Stimulated activated CD8-positive, alpha-beta memory T cell treated with anti-CD3 and anti-CD28 coated beads, Interleukin-7, amount 100 ng/mL, for 48 hours (primary cell): ENCODE data around the gene CDYL2.
"Not testable (repeated sequence)": the region's sequence is repeated elsewhere in the genome, so short reads cannot be mapped to it uniquely, and the experiment has no call there.

Experiments
- DNase-seq, 2 donors: peaks; one replicate each; pipeline ENCODE4 v3.0.0-alpha.2; 2020; ENCODE audit warnings: low read depth in 1 of 2; ENCODE audit errors: extremely low read depth in 1 of 2

The CDYL2 gene

DNA sequence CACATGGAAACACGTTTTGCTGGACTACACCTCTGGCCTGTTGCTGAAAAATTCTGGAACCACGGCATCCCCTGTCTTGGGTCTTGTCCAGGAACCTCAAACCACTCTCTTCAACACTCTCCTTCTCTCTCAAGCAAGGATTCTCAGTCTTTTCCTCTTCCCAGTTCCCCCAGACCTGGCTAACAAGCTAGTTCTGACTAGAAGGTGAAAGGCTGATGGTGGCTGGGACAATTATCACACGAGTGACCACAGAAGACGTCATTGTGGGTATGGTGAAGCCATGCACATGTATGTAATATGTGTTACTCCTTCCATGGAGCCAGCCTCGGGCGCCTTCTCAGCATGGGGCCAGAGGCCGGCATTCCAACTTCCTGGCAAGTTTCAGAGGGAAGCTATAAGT, 123.0 kb downstream of the CDYL2 start:
- DNase-seq: no peak

DNA sequence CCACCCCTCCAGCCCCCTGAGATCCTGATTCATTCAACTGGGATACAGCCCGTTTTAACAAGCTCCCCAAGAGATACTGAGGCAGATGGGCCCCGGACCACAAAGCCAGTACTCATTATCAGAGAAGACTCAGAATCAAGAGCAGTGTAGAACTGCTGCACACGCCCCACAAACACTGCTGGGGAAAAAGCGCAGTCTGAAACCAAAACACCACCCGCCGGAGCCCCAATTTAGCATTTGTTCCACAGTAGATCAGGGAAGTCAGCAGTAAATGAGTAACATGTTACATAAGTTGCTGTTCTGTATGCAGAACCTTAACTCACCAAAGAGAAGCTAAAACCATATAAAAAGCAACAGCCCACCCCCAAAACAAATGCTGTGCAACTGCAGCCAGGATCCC, 123.6 kb downstream of the CDYL2 start:
- DNase-seq: no peak

DNA sequence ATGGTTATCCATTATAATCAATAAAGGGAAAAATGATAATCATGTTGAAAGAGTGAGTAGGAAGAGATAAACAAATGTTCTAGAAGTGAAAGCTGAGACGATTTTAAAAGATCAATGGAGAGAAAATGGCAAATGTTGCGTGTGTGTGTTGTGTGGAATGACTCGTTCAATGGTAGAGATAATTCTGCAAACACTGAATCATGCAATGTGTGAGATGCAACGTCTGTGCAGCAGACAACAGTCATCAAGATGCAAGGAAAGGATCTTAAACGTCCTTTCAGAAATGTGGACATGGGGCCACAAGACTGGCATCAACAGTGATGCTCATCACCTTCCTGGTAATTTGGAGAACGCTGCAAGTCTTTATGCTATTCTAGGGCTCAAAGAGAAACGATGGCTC, 124.4 kb downstream of the CDYL2 start:
- DNase-seq: no peak

DNA sequence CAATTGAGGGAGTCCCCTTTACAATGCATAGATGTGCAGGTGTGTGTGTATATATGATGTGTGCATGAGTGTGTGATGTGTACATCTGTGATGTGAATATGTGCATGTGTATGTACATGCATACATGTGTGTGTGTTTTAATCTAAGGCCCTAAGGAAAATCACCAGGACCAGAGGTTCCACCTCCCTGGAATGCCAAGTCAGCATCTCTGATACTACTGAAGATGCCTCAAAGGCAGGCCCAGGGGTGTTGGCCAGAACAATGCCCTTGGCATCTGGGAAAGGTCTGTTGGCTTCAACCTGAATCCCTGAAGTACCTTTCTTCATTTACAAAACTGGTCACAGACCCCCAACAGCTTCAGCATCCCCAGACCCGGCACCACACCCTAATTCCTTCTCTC, 129.5 kb downstream of the CDYL2 start:
- DNase-seq: no peak

DNA sequence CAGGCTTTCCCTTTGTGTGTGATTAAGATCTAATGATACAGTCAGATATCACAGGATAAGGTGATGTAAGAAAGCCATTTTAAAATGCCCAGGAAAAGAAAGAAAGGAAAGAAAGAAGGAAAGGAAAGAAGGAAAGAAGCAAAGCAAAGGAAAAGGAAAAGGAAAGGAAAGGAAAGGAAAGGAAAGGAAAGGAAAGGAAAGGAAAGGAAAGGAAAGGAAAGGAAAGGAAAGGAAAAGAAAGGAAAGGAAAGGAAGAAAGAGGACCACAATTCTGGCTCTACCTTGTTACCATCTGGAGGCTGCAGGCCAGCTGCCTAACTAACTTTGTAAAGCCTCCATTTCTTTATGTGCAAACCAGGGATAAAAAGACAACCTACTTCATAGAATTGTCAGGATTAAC, 132.0 kb downstream of the CDYL2 start:
- no peak for DNase-seq

DNA sequence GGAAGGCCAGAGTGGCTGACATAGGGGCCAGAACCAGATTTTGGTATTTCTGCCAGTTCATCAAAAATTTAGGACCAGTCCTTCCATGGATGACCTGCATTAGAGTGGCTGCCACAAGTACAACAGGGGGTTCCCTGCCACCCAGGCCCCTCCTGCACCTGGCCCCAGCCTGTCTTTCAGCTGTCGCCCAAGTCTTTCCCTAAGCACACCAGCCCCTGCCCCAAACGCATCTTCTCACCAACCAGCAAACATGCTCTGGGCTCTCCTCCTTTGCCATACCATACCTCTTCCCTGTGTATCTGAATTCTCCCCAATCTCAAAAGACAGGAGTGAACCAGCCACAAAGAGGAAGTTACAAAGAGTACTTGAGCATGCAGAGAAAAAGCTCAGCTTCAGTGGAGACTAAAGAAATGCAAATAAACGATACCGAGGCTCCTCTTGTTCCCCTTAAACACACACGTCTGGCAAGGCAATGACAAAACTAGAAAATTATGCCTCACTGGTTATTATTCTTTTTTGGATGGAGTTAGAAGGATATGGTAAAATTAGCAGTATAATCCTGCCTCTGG, 133.0 kb downstream of the CDYL2 start:
- DNase-seq: no peak

DNA sequence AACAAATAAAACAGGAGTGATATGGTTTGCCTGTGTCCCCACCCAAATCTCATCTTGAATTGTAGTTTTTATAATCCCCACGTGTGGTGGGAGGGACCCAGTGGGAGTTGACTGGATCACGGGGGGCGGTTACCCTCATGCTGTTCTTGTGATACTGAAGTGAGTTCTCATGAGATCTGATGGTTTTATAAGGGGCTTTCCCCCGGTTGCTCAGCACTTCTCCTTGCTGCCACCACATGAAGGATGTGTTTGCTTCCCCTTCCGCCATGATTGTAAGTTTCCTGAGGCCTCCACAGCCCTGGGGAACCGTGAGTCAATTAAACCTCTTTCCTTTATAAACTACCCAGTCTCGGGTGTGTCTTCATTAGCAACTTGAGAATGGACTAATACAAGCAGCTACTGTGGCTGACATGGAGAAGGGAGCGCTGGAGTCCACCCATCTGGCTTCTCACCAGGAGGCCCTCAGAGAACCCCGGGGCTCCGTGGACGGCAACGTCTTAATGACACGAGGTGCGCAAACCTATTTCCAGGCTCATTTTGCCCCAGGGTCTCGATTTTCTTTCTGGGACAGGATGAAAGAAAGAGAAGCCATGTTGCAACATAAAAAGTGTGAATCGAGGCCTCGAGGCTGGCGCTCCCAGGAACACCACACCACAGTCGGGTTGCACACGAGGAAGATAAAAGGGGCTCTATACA, 134.1 kb downstream of the CDYL2 start:
- peak in 1 of 2 donors; percentile 29 for DNase-seq

DNA sequence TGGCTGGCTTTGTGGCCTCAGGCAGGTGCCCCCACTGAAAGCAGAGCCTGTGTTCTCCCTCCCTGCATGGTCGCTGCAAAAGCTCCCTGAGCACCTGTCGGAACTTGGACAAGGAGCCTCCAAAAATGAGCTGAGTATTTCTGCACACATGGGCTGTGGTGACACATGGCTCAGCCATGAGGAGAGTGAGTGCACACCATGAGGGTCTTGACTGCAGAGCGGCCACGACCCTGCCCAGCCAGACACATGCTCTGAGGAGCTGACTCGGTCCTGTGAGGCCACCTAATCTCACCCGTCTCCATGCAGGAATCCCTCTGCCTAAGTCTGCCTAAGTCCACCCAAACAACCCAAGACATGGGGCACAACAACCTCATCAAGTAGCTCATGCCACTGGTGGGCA, 134.7 kb downstream of the CDYL2 start:
- DNase-seq: no peak

DNA sequence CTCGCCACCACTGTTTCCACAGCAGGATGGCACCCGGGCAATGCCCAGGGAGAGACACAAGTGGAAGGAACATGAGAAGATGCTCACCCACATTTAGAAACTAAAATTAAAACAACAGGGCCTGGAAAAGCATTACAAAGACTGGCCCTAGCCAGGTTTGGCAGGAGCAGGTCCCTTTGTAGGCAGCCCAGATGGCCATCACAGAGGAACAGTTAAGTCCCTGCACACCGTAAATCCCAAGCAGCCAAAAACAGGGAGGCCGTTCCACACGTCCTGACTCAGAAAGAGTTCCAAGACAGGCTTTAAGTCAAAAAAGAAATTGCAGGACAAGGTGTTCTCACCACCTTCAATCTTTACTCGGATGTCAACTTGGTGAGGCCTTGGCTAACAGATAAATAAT, 136.5 kb downstream of the CDYL2 start:
- no peak for DNase-seq

DNA sequence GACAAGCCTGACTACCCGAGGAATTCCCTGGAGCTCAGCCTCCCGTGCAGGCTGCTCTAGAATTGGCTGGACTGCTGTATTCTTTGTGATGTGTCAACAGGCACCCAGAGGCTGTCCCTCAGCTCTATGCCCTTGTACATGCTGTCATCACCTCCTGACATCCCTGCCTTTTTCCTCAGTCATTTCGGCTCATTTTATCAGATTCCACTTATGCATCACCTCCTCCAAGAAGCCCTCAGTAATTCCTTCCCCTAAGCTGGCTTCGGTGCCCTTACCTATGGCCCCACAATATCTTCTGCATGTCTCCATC, 137.2 kb downstream of the CDYL2 start:
- no peak for DNase-seq

DNA sequence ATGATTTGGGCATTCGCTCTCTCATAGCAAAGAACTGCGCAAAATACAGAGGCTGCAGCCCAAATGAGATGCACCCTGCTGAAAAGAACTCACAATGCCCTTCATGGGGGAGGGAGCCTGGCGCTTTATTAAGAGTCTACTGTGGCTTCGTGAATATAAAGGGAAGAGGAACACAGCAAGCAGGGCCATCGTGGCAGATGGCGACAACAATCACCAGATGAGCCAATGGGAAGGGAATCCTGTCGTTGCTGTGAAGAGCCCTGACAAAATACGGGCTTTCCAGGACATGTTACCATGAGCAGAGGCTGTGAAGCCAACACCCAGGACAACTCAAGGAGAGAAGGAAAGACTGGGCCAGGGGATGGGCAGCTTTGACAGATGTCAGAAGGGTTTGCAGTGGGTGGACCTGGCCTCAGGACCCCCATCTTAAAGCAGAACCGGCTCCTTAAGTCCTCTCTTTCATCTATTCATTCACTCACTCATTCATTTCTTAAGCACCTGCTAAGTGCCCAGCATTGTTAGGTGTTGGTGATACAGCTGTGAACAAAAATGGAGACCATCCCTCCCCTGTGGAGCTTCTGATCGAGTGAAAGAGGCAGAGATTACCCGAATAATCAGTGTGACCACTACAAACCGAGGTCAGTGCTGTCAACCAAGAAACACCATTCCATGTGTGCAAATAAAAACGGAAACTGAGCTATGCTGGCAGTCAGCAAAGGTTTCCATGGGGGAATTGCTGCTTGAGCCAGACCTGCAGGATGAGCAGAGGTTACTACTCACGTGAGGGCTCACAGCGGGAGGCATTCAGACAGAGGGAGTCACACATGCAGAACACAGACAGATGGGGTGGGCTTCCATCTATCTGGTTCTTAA, 137.8 kb downstream of the CDYL2 start:
- no peak for DNase-seq

DNA sequence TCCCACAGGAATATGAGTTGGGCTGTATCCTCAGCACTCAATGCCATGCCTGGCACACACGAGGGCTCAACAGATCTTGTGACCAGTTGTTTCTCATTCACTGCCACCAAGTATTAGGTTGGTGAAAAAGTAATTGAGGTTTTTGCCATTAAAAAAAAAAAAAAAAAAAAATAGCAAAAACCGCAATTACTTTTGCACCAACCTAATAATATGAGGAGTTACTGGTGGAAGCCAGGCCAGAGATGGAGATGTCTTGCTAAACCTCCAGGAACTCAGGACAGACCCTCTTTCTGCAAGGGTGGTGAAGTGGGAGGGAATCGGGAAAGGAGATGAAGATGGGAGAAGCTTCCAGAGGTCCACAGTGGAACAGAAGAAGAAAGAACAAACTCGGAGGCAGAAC, 139.0 kb downstream of the CDYL2 start:
- no peak for DNase-seq

DNA sequence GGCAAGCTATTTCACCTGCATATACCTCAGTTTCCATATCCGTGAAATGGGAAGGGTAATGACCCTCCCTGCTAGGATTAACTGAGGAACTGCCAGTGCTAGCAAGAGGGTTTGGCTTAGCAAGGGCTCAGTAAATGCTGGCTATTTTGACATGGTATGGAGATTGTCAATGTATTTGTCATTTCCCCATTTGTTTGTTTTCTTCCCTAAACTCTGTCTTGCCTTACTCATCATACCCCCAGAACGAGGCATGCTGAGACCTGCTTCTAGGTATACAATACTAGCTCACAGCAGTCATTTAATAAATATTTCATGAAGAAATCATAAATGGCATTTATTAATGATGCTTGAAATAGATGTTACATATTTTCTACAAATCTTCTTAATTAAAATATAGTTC, 139.6 kb downstream of the CDYL2 start:
- no peak for DNase-seq

DNA sequence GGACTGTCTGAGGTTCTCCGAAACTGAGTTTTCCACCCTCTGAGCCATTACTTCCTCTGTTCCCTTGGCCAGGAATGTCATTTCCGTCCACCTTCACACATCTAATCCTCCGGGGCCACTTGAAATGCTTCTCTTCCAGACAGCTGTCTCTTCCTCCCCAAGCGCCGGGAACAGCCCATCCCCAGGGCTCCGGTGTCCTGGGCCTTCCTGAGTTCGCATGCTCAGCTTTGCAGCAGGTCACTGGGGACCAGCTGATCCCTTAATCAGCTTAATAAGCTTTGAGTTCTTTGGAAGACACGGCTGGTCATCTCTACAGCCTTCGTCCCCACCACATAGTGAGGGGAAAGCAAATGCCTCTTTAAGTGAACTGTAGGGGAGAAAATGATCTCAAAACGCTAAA, 140.2 kb downstream of the CDYL2 start:
- DNase-seq: no peak

DNA sequence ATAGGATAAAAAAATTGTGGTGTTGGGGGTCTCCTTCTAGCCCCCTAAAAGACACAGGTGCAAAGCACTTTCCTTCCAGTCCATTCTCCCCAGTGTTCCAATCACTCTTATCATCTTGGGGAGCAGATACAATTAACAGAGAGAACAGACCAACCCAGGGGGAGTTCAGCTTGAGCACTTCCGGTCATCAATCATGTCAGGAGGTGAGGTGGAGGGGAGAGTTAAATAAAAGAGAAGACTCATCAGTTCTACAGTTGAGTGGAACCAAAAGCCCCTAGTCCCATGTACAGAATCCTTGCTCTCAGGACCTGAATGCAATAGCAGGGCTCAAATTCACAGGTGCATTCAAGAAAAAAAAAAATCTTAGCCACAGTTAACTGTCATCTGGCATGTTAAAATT, 141.3 kb downstream of the CDYL2 start:
- no peak for DNase-seq

DNA sequence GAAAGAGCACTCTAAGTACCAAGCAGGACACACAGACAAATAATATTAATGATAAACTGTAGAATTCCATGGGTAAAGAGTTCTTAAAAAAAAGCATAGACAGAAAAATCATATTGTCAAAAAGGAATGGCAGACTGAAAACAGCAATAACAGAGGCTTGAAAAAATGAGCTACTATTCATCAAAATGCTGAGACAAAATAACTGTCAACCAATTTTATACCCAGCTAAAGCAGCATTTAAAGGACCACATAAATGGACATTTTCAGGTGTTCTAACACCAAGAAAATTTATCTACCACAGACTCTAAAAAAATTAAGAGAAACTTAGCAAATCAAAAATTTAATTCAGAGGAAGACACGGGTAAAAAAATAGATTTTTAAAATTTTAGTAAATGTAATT, 144.5 kb downstream of the CDYL2 start:
- no peak for DNase-seq

DNA sequence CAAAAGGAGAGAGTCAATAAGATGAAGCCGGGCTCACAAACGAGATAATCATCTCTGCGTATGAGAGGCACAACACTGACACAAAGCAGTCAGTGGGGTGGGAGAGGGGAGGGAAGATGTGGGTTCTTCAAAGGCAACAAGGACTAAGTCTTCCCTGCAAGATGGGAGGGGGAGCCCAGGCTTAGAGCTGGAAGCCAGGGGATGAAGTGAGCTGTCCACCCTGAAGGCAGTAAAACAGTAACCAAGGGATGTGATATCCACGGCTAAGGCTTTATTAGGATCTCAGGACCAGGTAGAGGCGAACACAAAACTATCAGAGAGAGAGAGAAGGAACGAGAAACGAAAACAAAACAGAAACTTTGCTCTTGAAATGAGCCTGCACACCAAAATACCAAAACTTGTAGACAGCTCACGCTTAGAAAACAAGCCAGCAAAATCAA, 147.7 kb downstream of the CDYL2 start:
- DNase-seq: no peak

DNA sequence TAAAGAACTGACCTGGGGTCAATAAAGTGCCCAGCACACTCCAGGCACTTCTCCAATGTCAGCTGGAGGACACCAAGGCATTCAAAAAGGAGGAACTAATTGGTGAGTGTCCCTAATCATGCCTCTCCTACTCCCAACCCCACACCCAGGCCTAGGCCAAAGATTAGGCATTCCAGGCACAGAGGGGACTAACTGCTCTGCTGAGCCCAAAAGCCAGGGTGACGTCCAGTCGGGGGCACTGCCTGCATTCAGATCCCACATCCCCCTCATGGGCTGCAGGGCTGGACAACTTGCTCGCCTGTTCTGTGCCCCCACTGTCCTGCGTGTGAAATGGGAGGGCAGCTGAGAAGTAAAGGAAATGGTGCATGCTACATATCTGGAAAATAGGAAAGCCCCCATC, 148.2 kb downstream of the CDYL2 start:
- no peak for DNase-seq

DNA sequence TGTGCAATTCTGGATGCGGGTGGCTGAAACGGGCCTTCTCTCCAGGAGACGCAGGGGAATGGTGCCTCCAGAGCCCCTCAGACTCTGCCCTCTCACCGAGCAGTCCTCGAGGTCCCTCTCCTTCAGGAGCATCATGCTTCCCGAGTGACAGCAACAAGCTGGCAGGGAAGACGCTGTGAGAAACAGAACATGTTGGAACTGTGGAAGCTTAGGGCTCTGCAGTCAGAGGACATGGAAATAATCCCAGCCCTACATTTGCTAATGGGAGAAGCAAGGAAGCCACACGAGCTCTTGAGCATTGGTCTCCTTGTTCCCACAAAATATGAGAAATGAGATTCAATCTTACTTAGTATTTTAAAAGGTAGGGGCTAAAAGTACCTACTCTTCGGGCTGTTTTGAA, 148.6 kb downstream of the CDYL2 start:
- DNase-seq: no peak

DNA sequence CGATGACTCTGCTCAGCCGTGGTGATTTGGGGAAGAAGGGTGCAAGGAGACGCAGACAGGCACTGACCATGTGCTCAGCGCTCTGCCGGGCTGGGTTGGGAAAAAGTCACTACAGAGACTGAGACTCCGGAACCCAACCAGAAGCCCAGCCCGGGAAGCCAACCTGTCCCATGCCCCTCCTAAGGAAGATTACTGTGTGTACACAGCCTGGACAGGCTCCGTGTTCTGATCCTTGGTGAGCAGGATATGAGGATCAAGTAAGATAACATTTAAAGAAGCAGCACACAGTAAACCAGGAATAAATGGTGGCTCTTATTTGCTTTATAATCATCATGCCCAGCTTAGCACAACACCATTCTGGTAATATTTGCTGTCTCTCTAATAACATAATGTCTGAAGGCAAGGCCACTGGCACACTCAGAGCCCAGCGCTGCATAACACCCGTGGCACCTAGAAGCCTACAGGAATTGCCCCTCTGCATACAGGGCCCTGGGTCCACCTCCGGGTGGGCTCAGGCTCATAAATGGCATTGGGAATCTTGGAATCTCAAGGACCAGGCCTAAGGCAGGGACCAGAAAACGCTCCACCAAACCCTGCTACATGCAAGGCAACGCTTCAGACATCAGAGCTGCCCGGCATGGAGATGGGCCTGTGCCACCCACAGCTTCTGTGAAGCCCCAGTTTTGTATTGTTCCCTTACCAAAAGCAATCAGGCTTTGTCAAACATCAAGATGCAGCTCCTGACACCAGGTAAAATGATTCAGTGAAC, 150.1 kb downstream of the CDYL2 start:
- no peak for DNase-seq

DNA sequence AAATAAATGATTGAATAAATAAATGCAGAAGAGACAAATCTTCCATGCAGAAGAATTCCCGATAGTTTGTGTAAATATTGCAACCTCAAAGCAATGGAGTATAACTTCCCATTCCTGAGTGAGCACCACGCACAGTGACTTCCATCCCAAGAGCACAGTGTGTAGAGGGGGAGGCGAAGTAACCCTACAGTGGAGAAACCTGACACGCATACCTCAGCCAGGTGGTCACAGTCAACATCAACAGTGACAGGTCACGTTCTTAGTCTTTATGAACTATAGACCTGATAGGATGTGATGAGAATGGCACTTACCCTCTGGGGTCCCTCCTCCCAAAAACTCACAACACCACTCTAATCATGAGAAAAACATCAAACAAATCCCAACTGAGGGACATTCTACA, 152.0 kb downstream of the CDYL2 start:
- DNase-seq: no peak

DNA sequence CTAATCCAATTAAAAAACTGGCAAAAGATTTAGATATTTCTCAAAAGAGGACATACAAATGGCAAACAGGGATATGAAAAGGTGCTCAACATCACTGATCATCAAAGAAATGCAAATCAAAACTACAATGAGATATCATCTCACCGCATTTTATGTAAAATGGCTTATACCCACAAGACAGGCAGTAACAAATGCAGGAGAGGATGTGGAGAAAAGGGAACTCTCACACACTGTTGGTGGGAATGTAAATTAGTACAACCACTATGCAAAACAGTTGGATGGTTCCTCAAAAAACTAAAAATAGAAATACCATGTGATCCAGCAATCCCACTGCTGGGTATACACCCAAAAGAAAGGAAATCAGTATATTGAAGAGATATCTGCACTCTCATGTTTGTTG, 154.1 kb downstream of the CDYL2 start:
- DNase-seq: not testable (repeated sequence)
